Testis (tissue), 3 donors: ENCODE data around the gene CLIC4. TPM values are rescaled to one million over a fixed set of nuclear protein-coding genes. Genes with fewer than 3 reads are reported as not detected.

Experiments
- DNase-seq: peaks from one replicate; pipeline ENCODE4 v3.0.0-alpha.2; 2019
- H3K27ac ChIP-seq, 2 donors: fragments of 200-600 bp; sonication (generic); one replicate each; pipeline ENCODE4 v1.5.1; 2019
- H3K27me3 ChIP-seq: fragments of 200-600 bp; sonication (generic); one replicate; pipeline ENCODE4 v1.5.1; 2019
- H3K36me3 ChIP-seq: fragments of 200-600 bp; sonication (generic); one replicate; pipeline ENCODE4 v1.5.1; 2017; ENCODE audit warnings: low read depth; ENCODE audit errors: missing control alignments
- H3K4me1 ChIP-seq: fragments of 200-600 bp; sonication (generic); one replicate; pipeline ENCODE4 v1.5.1; 2019
- H3K4me3 ChIP-seq, 2 donors: fragments of 200-600 bp; sonication (generic); one replicate each; pipeline ENCODE4 v1.5.1; 2017 to 2019
- H3K9me3 ChIP-seq: fragments of 200-600 bp; sonication (generic); one replicate; pipeline ENCODE4 v1.5.1; 2017
- POLR2A ChIP-seq: fragments of 450-650 bp; IDR thresholded peaks from one replicate; pipeline ENCODE4 v1.6.1; 2017; ENCODE audit warnings: antibody characterized with exemption, mild to moderate bottlenecking, moderate library complexity
- WGBS, 2 donors: methylation state at CpG; one replicate each; pipeline ENCODE4 v1.1.5; 2018; 5-methylcytosine and 5-hydroxymethylcytosine counted together
- intact Hi-C: fragments of 100-400 bp; cut with DNase I; formaldehyde crosslinking; loops from one replicate; pipeline ENCODE4 v1.15.1; 2023; ENCODE audit warnings: low total_unique reads
- polyA plus RNA-seq: library from polyadenylated mRNA; stranded (reverse); fragments of 350-450 nt; fragmentation: Illumina TruSeq; extraction: RNeasy Lipid Tissue Mini Kit (QIAGEN cat#74804); gene quantifications from one replicate; pipeline ENCODE4 v1.2.3, GENCODE V29; 2014; ENCODE audit warnings: low read depth, low replicate concordance; ENCODE audit not compliant: insufficient read depth
- total RNA-seq, 2 donors: library from RNA; depleted of rRNA; stranded (reverse); fragments of >200 nt; gene quantifications; one replicate each; pipeline ENCODE4 v1.2.3, GENCODE V29; 2016
- TF ChIP-seq, protein P1 (sequence below), 3 experiments: fragments of 450-650 bp in 2 of 3; fragments of 200-600 bp in 1 of 3; sonication (generic) in 1 of 3; IDR thresholded peaks; one replicate each; pipeline ENCODE4 v1.5.1; 2016 to 2019; ENCODE audit warnings: antibody characterized with exemption in 3 of 3, mild to moderate bottlenecking in 2 of 3, moderate library complexity in 1 of 3

CLIC4 gene
- total and polyA plus RNA-seq, 3 donors from 2014 or later: 47.2 to 72.4 (median 48.8) TPM

DNA sequence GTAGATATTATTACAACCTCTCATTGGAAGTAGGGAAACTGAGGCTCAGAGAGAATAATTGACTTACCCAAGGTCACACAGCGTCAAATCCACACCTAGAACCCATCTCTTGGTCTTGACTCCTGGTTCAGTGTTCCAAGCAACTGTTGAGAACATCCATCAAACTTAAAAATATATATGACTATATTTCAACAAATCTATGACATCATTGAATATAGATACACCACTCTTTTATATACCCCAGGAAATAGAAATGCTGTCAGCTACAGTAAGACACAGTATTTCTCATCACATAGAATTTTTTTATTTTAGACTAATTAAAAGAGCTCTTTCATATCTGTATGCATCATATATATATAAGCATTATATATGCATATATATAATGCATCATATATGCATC lies 127.9 kb downstream of the CLIC4 start:
- H3K4me3 ChIP-seq: no peak overlapping the region
- no peaks in the 10 kb centered on the region for H3K9me3 ChIP-seq
- no peak for TF ChIP-seq POLR2A
- TF ChIP-seq, protein P1, sequence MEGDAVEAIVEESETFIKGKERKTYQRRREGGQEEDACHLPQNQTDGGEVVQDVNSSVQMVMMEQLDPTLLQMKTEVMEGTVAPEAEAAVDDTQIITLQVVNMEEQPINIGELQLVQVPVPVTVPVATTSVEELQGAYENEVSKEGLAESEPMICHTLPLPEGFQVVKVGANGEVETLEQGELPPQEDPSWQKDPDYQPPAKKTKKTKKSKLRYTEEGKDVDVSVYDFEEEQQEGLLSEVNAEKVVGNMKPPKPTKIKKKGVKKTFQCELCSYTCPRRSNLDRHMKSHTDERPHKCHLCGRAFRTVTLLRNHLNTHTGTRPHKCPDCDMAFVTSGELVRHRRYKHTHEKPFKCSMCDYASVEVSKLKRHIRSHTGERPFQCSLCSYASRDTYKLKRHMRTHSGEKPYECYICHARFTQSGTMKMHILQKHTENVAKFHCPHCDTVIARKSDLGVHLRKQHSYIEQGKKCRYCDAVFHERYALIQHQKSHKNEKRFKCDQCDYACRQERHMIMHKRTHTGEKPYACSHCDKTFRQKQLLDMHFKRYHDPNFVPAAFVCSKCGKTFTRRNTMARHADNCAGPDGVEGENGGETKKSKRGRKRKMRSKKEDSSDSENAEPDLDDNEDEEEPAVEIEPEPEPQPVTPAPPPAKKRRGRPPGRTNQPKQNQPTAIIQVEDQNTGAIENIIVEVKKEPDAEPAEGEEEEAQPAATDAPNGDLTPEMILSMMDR (IDR thresholded peaks at IDR 0.05): no peak
- no peaks in the 10 kb centered on the region for H3K27me3 ChIP-seq
- intact Hi-C loops: no loop called here
- no peak for DNase-seq
- 89% methylated on average over 1 of the region's 1 CpG for WGBS, 2 donors
- H3K27ac ChIP-seq: no peak overlapping the region
- no peaks in the 10 kb centered on the region for H3K4me1 ChIP-seq
- H3K36me3 ChIP-seq: no peaks in the 10 kb centered on the region

DNA sequence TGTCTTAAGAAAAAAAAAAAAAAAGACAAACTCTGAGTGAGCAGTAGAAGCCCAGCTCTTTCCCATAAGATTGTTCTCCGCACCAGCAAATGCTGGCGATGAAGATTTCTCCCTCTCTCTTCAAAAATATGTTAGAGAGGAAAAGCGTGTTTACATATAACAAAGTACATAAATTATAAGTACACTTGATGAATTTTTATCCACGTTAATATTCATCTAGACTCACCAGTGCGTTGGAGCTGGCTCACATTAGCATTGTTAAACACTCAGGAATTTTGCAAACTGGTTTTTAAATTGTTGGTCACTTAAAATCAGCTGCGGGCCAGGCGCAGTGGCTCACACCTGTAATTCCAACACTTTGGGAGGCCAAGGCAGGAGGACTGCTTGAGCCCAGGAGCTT lies 128.8 kb downstream of the CLIC4 start:
- 79 to 82% methylated on average over 7 of the region's 7 CpGs for WGBS, 2 donors
- Histone ChIP-seq H3K36me3 (no peaks in the 10 kb centered on the region), H3K4me3 (no peak overlapping the region), H3K27me3 (no peaks in the 10 kb centered on the region), H3K27ac (no peak overlapping the region), H3K4me1 (no peaks in the 10 kb centered on the region), H3K9me3 (no peaks in the 10 kb centered on the region)
- no peak for DNase-seq
- no peak for TF ChIP-seq POLR2A
- TF ChIP-seq, protein P1 (IDR thresholded peaks at IDR 0.05): no peak
- intact Hi-C loops: no loop called here

DNA sequence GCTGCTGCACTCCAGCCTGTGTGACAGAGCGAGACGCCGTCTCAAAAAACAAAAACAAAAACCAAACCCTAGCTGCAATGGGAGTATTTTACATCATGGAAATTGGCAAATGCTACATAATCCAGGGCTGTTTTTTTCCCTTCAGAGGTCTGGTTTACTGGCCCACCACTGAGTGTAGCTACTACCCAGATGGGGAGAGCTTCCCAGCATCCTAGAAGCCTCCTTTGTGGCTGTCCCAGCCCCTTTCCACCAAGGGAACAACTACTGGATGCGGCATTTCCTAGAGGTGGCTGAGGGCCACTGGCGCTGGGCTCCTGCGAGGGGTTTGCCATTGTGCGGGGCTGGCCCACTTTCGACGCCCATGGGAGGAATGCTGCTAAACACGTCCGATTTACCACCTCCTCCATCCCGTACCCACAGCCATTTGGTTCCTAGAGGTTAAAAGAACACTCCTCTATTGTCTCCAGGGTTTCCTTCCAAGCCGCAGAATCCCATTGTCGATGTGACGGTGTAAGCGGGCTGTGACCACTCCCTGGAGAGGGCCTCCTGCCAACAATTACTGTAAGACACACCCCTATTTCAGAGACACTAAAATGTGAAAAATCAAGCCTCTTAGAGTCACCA lies 129.5 kb downstream of the CLIC4 start:
- H3K27ac ChIP-seq: no peak overlapping the region
- H3K9me3 ChIP-seq: no peaks in the 10 kb centered on the region
- H3K4me3 ChIP-seq: no peak overlapping the region
- intact Hi-C loops: no loop called here
- TF ChIP-seq, protein P1 (IDR thresholded peaks at IDR 0.05): no peak
- no peak for TF ChIP-seq POLR2A
- no peak for DNase-seq
- H3K36me3 ChIP-seq: no peaks in the 10 kb centered on the region
- 64 to 68% methylated on average over 16 of the region's 16 CpGs for WGBS, 2 donors
- no peaks in the 10 kb centered on the region for H3K4me1 ChIP-seq
- H3K27me3 ChIP-seq: no peaks in the 10 kb centered on the region

DNA sequence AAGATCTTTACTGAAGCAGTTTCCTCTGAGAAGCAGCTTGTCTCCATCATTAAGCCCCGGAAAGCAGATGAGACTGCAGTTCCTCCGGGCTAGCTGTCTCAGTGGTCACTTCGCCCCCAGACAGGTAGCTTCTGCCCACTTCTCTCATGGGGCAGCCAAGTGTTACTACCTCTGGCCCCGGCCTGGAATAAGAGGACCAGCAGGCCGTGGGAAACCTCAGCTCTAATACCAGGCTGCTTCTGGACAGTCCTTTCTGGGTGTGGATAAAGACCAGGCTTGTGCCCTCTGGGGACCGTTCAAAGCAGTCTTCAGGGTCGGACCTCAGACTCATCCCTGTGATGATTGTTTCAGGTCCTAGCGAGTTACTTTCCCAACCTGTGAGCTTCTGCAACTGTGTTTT lies 130.0 kb downstream of the CLIC4 start:
- DNase-seq: no peak
- H3K4me3 ChIP-seq: no peak overlapping the region
- no peaks in the 10 kb centered on the region for H3K9me3 ChIP-seq
- WGBS, 2 donors: 65 to 69% methylated on average over 8 of the region's 8 CpGs
- intact Hi-C loops: no loop called here
- H3K36me3 ChIP-seq: no peaks in the 10 kb centered on the region
- H3K27ac ChIP-seq: no peak overlapping the region
- H3K4me1 ChIP-seq: no peaks in the 10 kb centered on the region
- no peak for TF ChIP-seq POLR2A
- TF ChIP-seq, protein P1 (IDR thresholded peaks at IDR 0.05): no peak
- no peaks in the 10 kb centered on the region for H3K27me3 ChIP-seq

DNA sequence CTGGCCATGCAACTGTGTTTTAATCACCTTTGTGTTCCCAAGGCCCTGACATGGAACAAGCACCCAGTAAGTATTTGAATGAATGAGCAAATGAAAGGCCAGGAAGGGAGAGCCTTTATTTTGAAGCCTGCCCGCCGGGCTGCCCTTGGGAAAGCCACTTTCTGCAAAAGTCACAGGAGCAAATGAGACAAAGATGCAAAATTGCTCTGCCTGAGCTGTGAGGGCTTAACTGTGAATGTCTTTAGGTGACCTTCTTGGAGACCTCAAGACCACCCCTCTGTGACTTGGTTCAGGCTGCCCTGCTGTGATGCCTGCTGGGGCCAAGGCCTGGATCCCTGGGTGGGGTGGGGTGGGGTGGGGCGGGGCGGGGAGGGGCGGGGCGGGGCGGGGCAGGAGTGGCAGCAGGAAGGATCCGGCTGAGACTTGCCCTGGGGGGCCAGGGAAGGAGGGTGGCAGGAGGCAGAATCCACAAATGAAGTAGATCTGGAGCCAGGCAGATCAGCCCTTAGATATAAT lies 130.8 kb downstream of the CLIC4 start:
- Histone ChIP-seq H3K4me3 (no peak overlapping the region), H3K27ac (no peak overlapping the region), H3K9me3 (no peaks in the 10 kb centered on the region), H3K36me3 (no peaks in the 10 kb centered on the region), H3K27me3 (no peaks in the 10 kb centered on the region), H3K4me1 (no peaks in the 10 kb centered on the region)
- no peak for DNase-seq
- WGBS, 2 donors: 55 to 72% methylated on average over 3 to 5 of the region's 8 CpGs
- intact Hi-C loops: no loop called here
- no peak for TF ChIP-seq POLR2A
- TF ChIP-seq, protein P1 (IDR thresholded peaks at IDR 0.05): no peak
